GM23338 (cell line): ENCODE results near the gene TPP2. TPM values are rescaled to one million over a fixed set of nuclear protein-coding genes. Genes with fewer than 3 reads are reported as not detected.
A peak's percentile ranks its signal among the peaks of the same experiment; 100 is the strongest.

Source experiments
- ATAC-seq: fragments of 200-7000 bp; cut with Tn5 transposase; 3 replicates; pipeline ENCODE4 v1.9.1; 2020
- DNase-seq: peaks from one replicate; pipeline ENCODE4 v3.0.0-alpha.2; 2015; ENCODE audit warnings: low spot score
- H2AFZ ChIP-seq: fragments of 200-600 bp; sonication (generic); 2 replicates; pipeline ENCODE4 v1.8.0; 2016; ENCODE audit warnings: antibody characterized with exemption, mild to moderate bottlenecking, moderate library complexity
- H3F3A ChIP-seq: fragments of 200-600 bp; sonication (generic); replicated peaks from 2 replicates; pipeline ENCODE4 v1.8.0; 2017; ENCODE audit warnings: antibody characterized with exemption, mixed run types, low read depth
- H3K27ac ChIP-seq: fragments of 200-600 bp; sonication (generic); 2 replicates; pipeline ENCODE4 v1.6.1; 2016; ENCODE audit warnings: low read depth
- H3K27me3 ChIP-seq: fragments of 200-600 bp; sonication (generic); 2 replicates; pipeline ENCODE4 v1.8.0; 2016; ENCODE audit warnings: mild to moderate bottlenecking, mixed run types, moderate library complexity; ENCODE audit not compliant: insufficient read depth
- H3K36me3 ChIP-seq: fragments of 200-600 bp; sonication (generic); 2 replicates; pipeline ENCODE4 v1.8.0; 2016; ENCODE audit warnings: mild to moderate bottlenecking; ENCODE audit not compliant: insufficient read depth
- H3K4me1 ChIP-seq: fragments of 200-600 bp; sonication (generic); 2 replicates; pipeline ENCODE4 v1.8.0; 2016; ENCODE audit warnings: mild to moderate bottlenecking, moderate library complexity; ENCODE audit not compliant: insufficient read depth
- H3K4me2 ChIP-seq: fragments of 200-600 bp; sonication (generic); 2 replicates; pipeline ENCODE4 v1.7.1; 2017; ENCODE audit warnings: mixed run types
- H3K4me3 ChIP-seq: fragments of 200-600 bp; sonication (generic); 2 replicates; pipeline ENCODE4 v1.6.1; 2016; ENCODE audit warnings: mixed run types
- H3K79me2 ChIP-seq: fragments of 200-600 bp; sonication (generic); replicated peaks from 2 replicates; pipeline ENCODE4 v1.8.0; 2017; ENCODE audit warnings: mild to moderate bottlenecking; ENCODE audit not compliant: insufficient read depth
- H3K9me2 ChIP-seq: fragments of 200-600 bp; sonication (generic); 2 replicates; pipeline ENCODE4 v1.8.0; 2017; ENCODE audit not compliant: insufficient read depth
- H4K20me1 ChIP-seq: fragments of 200-600 bp; sonication (generic); replicated peaks from 2 replicates; pipeline ENCODE4 v1.8.0; 2017; ENCODE audit warnings: mild to moderate bottlenecking; ENCODE audit not compliant: insufficient read depth
- H3K27ac Mint-ChIP-seq: 2 replicates; pipeline ENCODE4 v1.8.0; 2020; ENCODE audit warnings: inconsistent platforms, mild to moderate bottlenecking, moderate library complexity, mixed read lengths
- H3K27me3 Mint-ChIP-seq: 3 replicates; pipeline ENCODE4 v1.8.0; 2022; ENCODE audit warnings: low read depth, mild to moderate bottlenecking, moderate library complexity, mixed read lengths, inconsistent platforms; ENCODE audit not compliant: insufficient read depth, poor library complexity
- H3K36me3 Mint-ChIP-seq: 3 replicates; pipeline ENCODE4 v1.8.0; 2021; ENCODE audit warnings: low read depth, mild to moderate bottlenecking, inconsistent platforms, moderate library complexity, mixed read lengths
- H3K4me1 Mint-ChIP-seq: 3 replicates; pipeline ENCODE4 v1.8.0; 2020; ENCODE audit warnings: mild to moderate bottlenecking, inconsistent platforms, mixed read lengths
- H3K4me3 Mint-ChIP-seq: 3 replicates; pipeline ENCODE4 v1.8.0; 2021; ENCODE audit warnings: moderate library complexity, mild to moderate bottlenecking, inconsistent platforms, mixed read lengths
- H3K9me3 Mint-ChIP-seq: 3 replicates; pipeline ENCODE4 v1.8.0; 2020; ENCODE audit warnings: moderate library complexity, mild to moderate bottlenecking, inconsistent platforms, mixed read lengths
- ETS1 ChIP-seq: IDR thresholded peaks from 2 replicates; pipeline ENCODE4 v1.6.1; 2016; ENCODE audit warnings: antibody characterized with exemption
- EZH2 ChIP-seq: fragments of 200-600 bp; sonication (generic); IDR thresholded peaks from one replicate; pipeline ENCODE4 v1.8.0; 2017; ENCODE audit warnings: antibody characterized with exemption, mild to moderate bottlenecking, low read depth; ENCODE audit not compliant: unreplicated experiment
- JUNB ChIP-seq: IDR thresholded peaks from one replicate; pipeline ENCODE4 v1.6.1; 2016; ENCODE audit warnings: antibody characterized with exemption; ENCODE audit not compliant: unreplicated experiment
- NANOG ChIP-seq: IDR thresholded peaks from 2 replicates; pipeline ENCODE4 v1.6.1; 2016; ENCODE audit warnings: antibody characterized with exemption, borderline replicate concordance
- POLR2AphosphoS5 ChIP-seq: IDR thresholded peaks from 2 replicates; pipeline ENCODE4 v1.6.1; 2016; ENCODE audit warnings: antibody characterized with exemption, low read depth
- ZNF331 ChIP-seq: fragments of 250-450 bp; sonication (Bioruptor Pico); IDR thresholded peaks from 2 replicates; pipeline ENCODE4 v1.5.0; 2020; ENCODE audit warnings: low read depth, mild to moderate bottlenecking, moderate library complexity
- polyA plus RNA-seq: library from polyadenylated mRNA; unstranded; fragments of >200 nt; fragmentation: Nextera tagmentation; extraction: Ambion mirVana; gene quantifications from 2 replicates; pipeline ENCODE4 v1.2.1, GENCODE V29; 2016
- total RNA-seq: library from RNA; depleted of rRNA; stranded (reverse); fragments of >200 nt; shearing (Covaris generic); gene quantifications from 2 replicates; pipeline ENCODE4 v1.2.3, GENCODE V29; 2014
- TF ChIP-seq, protein P1 (sequence below): IDR thresholded peaks from one replicate; pipeline ENCODE4 v1.6.1; 2018; ENCODE audit warnings: antibody characterized with exemption; ENCODE audit not compliant: unreplicated experiment
- TF ChIP-seq, protein P2 (sequence below), 2 experiments: fragments of 200-600 bp in 1 of 2; sonication (generic) in 1 of 2; conservative IDR thresholded peaks; 2 replicates each; pipeline versions ENCODE4 v1.5.1 to v1.6.1; 2016 to 2017; ENCODE audit warnings: antibody characterized with exemption in 2 of 2, low read depth in 2 of 2, mild to moderate bottlenecking in 2 of 2, moderate library complexity in 1 of 2
- TF ChIP-seq, protein P3 (sequence below): fragments of 250-450 bp; sonication (Bioruptor Pico); IDR thresholded peaks from 2 replicates; pipeline ENCODE4 v1.5.0; 2020; ENCODE audit warnings: mild to moderate bottlenecking, moderate library complexity

The TPP2 gene
- total and polyA plus RNA-seq, 2 experiments from 2014 or later: 56.6 to 111 TPM

DNA sequence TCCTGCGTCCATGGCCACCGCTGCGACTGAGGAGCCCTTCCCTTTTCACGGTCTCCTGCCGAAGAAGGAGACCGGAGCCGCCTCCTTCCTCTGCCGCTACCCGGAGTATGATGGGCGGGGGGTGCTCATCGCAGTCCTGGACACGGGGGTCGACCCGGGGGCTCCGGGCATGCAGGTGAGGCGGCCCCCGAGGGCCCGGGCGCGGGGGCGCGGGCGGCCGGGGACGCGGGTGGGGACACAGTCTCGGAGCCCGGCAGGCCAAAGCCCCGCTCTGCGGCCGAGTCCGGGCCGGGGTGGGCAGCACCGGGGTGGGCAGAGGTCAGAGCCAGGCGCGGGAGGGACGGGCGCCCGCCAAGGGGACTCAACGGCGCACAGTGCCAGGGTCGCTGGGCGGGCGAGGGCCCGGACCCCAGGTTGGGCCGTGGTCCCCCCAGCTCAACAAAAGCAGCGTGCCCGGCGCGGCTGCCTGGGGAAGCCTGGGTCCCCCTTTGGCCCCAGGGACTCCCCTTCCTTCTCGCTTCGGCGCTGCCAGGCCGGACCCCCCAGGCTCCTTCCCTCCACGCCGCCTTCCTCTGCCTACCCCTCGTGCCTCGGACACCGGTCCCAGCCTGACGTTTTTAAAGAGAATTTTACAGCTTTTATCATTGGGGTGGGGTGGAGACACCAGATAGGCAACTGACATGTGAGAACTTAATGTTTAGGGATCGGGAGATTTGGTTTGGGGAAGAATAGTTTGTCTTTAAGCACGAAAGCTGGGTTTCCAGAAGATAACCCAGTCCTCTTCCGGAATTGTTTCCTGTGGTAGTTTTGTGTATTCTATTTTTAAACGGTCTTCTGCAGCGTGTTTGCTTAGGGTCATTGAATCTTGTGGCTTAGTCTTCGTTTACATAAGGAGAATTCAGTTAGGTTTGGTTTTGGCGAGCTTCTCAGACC, 509 bp downstream of the TPP2 start (continued):
- TF ChIP-seq, protein P1, sequence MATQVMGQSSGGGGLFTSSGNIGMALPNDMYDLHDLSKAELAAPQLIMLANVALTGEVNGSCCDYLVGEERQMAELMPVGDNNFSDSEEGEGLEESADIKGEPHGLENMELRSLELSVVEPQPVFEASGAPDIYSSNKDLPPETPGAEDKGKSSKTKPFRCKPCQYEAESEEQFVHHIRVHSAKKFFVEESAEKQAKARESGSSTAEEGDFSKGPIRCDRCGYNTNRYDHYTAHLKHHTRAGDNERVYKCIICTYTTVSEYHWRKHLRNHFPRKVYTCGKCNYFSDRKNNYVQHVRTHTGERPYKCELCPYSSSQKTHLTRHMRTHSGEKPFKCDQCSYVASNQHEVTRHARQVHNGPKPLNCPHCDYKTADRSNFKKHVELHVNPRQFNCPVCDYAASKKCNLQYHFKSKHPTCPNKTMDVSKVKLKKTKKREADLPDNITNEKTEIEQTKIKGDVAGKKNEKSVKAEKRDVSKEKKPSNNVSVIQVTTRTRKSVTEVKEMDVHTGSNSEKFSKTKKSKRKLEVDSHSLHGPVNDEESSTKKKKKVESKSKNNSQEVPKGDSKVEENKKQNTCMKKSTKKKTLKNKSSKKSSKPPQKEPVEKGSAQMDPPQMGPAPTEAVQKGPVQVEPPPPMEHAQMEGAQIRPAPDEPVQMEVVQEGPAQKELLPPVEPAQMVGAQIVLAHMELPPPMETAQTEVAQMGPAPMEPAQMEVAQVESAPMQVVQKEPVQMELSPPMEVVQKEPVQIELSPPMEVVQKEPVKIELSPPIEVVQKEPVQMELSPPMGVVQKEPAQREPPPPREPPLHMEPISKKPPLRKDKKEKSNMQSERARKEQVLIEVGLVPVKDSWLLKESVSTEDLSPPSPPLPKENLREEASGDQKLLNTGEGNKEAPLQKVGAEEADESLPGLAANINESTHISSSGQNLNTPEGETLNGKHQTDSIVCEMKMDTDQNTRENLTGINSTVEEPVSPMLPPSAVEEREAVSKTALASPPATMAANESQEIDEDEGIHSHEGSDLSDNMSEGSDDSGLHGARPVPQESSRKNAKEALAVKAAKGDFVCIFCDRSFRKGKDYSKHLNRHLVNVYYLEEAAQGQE: no peak
- TF ChIP-seq EZH2 (no peak), ETS1 (no peak), POLR2AphosphoS5 (no peak), NANOG (no peak), ZNF331 (CRISPR knock-in tag) (no peak), JUNB (no peak)
- TF ChIP-seq, protein P2, sequence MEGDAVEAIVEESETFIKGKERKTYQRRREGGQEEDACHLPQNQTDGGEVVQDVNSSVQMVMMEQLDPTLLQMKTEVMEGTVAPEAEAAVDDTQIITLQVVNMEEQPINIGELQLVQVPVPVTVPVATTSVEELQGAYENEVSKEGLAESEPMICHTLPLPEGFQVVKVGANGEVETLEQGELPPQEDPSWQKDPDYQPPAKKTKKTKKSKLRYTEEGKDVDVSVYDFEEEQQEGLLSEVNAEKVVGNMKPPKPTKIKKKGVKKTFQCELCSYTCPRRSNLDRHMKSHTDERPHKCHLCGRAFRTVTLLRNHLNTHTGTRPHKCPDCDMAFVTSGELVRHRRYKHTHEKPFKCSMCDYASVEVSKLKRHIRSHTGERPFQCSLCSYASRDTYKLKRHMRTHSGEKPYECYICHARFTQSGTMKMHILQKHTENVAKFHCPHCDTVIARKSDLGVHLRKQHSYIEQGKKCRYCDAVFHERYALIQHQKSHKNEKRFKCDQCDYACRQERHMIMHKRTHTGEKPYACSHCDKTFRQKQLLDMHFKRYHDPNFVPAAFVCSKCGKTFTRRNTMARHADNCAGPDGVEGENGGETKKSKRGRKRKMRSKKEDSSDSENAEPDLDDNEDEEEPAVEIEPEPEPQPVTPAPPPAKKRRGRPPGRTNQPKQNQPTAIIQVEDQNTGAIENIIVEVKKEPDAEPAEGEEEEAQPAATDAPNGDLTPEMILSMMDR (conservative IDR thresholded peaks at IDR 0.05; ENCODE audit: low read depth in 2 of 2): no peak

- Histone ChIP-seq H4K20me1 (peaks cover 41% of the 10 kb centered on the region), H3K9me2 (no peaks in the 10 kb centered on the region), H3K36me3 (no peaks in the 10 kb centered on the region), H3K4me1 (peaks cover 56% of the 10 kb centered on the region), H3K79me2 (peaks cover 81% of the 10 kb centered on the region), H3K4me2 (peak overlapping the region; percentile 95), H3K4me3 (peak overlapping the region; percentile 79), H3K27me3 (no peaks in the 10 kb centered on the region), H2AFZ (no peak overlapping the region), H3K27ac (no peak overlapping the region), H3F3A (no peaks in the 10 kb centered on the region)
- no peak for ATAC-seq
- H3K36me3 Mint-ChIP-seq: peaks cover 3% of the 10 kb centered on the region; the same call in 1 of the 3 replicates
- peaks cover 47% of the 10 kb centered on the region for H3K4me1 Mint-ChIP-seq
- no peak for DNase-seq
- H3K4me3 Mint-ChIP-seq: peak overlapping the region; percentile 86
- H3K9me3 Mint-ChIP-seq: no peaks in the 10 kb centered on the region
- H3K27ac Mint-ChIP-seq: no peak overlapping the region
- H3K27me3 Mint-ChIP-seq: peaks cover 12% of the 10 kb centered on the region
- TF ChIP-seq ETS1 (no peak), JUNB (no peak), NANOG (no peak)
- TF ChIP-seq, protein P3, sequence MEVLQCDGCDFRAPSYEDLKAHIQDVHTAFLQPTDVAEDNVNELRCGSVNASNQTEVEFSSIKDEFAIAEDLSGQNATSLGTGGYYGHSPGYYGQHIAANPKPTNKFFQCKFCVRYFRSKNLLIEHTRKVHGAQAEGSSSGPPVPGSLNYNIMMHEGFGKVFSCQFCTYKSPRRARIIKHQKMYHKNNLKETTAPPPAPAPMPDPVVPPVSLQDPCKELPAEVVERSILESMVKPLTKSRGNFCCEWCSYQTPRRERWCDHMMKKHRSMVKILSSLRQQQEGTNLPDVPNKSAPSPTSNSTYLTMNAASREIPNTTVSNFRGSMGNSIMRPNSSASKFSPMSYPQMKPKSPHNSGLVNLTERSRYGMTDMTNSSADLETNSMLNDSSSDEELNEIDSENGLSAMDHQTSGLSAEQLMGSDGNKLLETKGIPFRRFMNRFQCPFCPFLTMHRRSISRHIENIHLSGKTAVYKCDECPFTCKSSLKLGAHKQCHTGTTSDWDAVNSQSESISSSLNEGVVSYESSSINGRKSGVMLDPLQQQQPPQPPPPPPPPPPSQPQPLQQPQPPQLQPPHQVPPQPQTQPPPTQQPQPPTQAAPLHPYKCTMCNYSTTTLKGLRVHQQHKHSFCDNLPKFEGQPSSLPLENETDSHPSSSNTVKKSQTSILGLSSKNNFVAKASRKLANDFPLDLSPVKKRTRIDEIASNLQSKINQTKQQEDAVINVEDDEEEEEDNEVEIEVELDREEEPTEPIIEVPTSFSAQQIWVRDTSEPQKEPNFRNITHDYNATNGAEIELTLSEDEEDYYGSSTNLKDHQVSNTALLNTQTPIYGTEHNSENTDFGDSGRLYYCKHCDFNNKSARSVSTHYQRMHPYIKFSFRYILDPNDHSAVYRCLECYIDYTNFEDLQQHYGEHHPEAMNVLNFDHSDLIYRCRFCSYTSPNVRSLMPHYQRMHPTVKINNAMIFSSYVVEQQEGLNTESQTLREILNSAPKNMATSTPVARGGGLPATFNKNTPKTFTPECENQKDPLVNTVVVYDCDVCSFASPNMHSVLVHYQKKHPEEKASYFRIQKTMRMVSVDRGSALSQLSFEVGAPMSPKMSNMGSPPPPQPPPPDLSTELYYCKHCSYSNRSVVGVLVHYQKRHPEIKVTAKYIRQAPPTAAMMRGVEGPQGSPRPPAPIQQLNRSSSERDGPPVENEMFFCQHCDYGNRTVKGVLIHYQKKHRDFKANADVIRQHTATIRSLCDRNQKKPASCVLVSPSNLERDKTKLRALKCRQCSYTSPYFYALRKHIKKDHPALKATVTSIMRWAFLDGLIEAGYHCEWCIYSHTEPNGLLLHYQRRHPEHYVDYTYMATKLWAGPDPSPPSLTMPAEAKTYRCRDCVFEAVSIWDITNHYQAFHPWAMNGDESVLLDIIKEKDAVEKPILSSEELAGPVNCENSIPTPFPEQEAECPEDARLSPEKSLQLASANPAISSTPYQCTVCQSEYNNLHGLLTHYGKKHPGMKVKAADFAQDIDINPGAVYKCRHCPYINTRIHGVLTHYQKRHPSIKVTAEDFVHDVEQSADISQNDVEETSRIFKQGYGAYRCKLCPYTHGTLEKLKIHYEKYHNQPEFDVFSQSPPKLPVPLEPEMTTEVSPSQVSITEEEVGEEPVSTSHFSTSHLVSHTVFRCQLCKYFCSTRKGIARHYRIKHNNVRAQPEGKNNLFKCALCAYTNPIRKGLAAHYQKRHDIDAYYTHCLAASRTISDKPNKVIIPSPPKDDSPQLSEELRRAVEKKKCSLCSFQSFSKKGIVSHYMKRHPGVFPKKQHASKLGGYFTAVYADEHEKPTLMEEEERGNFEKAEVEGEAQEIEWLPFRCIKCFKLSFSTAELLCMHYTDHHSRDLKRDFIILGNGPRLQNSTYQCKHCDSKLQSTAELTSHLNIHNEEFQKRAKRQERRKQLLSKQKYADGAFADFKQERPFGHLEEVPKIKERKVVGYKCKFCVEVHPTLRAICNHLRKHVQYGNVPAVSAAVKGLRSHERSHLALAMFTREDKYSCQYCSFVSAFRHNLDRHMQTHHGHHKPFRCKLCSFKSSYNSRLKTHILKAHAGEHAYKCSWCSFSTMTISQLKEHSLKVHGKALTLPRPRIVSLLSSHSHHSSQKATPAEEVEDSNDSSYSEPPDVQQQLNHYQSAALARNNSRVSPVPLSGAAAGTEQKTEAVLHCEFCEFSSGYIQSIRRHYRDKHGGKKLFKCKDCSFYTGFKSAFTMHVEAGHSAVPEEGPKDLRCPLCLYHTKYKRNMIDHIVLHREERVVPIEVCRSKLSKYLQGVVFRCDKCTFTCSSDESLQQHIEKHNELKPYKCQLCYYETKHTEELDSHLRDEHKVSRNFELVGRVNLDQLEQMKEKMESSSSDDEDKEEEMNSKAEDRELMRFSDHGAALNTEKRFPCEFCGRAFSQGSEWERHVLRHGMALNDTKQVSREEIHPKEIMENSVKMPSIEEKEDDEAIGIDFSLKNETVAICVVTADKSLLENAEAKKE (CRISPR knock-in tag): no peak
Observed at GRCh38 chr13:102598061-102598460, 1.3 kb downstream of the TPP2 start.
